AG09309 (cell line): ENCODE measurements around the gene BTBD16.
A peak's percentile ranks its signal among the peaks of the same experiment; 100 is the strongest.

Experiments used
- DNase-seq: peaks from one replicate; pipeline ENCODE4 v3.0.0-alpha.2; 2010; ENCODE audit warnings: low read depth
- H3K4me3 ChIP-seq: 2 replicates; pipeline ENCODE4 v1.5.1; 2011; ENCODE audit warnings: mild to moderate bottlenecking, low read depth, low read length, moderate library complexity; ENCODE audit not compliant: control insufficient read depth
- CTCF ChIP-seq: IDR thresholded peaks from 2 replicates; pipeline ENCODE4 v1.5.1; 2011; ENCODE audit warnings: mild to moderate bottlenecking, low read depth, low read length, inconsistent platforms; ENCODE audit not compliant: insufficient read depth, control insufficient read depth; ENCODE audit errors: missing control alignments

BTBD16 gene

GRCh38 chr10:122279725-122280141 is 8.6 kb downstream of the BTBD16 start:
- no peak overlapping the region for H3K4me3 ChIP-seq
- no peak for DNase-seq
- peak; percentile 79 for TF ChIP-seq CTCF

- TF ChIP-seq CTCF, result no peak
- H3K4me3 ChIP-seq, result no peak overlapping the region
- no peak for DNase-seq
Measured at GRCh38 chr10:122280156-122280555, 9.1 kb downstream of the BTBD16 start.

GRCh38 chr10:122281018-122281626 is 10.0 kb downstream of the BTBD16 start:
- H3K4me3 ChIP-seq, result no peak overlapping the region
- DNase-seq, result no peak
- no peak for TF ChIP-seq CTCF

GRCh38 chr10:122281751-122282150 is 10.7 kb downstream of the BTBD16 start:
- DNase-seq, result no peak
- no peak for TF ChIP-seq CTCF
- no peak overlapping the region for H3K4me3 ChIP-seq

- no peak for DNase-seq
- TF ChIP-seq CTCF, result no peak
Measured at GRCh38 chr10:122282253-122282671, 11.2 kb downstream of the BTBD16 start.

GRCh38 chr10:122282909-122283308 is 11.8 kb downstream of the BTBD16 start:
- TF ChIP-seq CTCF, result no peak
- no peak overlapping the region for H3K4me3 ChIP-seq
- DNase-seq, result no peak

More at GRCh38 chr10:122282253-122282671, 11.2 kb downstream of the BTBD16 start:
- no peak overlapping the region for H3K4me3 ChIP-seq
